Adrenal gland (tissue), 5 donors: ENCODE data around the gene CFAP251.

Source experiments
- POLR2A ChIP-seq, 2 donors: fragments of 450-650 bp; IDR thresholded peaks; one replicate each; pipeline ENCODE4 v1.6.1; 2017; ENCODE audit warnings: antibody characterized with exemption in 2 of 2, mild to moderate bottlenecking in 2 of 2, moderate library complexity in 1 of 2
- TF ChIP-seq, protein P1 (sequence below), 6 experiments: fragments of 450-650 bp in 4 of 6; fragments of 200-600 bp in 2 of 6; sonication (generic) in 1 of 6; IDR thresholded peaks; 1 replicate in 5 of 6; 2 replicates in 1 of 6; pipeline versions ENCODE4 v1.5.1 to v1.8.0; 2016 to 2021; ENCODE audit warnings: antibody characterized with exemption in 6 of 6, mild to moderate bottlenecking in 2 of 6, moderate library complexity in 1 of 6
- donor health status: DM: no; HTN: no; CAD: no.

DNA sequence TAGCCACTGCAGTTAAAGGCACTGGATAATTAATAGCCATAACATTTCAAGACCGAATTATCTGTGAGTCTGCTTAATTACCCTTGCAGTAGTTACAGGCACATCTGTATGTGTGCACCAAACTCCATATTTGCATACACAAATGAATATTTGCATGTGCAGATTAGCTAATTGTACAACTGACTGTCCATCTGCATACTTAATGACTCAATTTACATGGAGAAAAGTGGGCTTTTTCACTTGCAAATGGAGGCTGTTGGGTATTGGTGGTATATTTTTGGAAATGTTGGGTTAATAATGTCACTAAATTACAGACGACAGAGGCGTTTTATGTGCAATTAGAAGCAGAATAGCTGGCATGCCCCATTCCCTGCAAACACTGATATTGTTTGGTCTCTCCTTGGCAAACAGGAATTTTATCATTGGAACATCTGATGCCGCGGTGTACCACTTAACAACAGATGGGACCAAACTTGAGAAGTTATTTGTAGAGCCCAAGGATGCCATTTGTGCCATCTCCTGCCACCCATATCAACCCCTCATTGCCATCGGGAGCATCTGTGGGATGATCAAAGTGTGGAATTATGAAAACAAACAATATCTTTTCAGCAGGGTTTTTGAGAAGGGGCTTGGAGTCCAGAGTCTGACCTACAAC is 39.6 kb downstream of the CFAP251 start:
- TF ChIP-seq, protein P1, sequence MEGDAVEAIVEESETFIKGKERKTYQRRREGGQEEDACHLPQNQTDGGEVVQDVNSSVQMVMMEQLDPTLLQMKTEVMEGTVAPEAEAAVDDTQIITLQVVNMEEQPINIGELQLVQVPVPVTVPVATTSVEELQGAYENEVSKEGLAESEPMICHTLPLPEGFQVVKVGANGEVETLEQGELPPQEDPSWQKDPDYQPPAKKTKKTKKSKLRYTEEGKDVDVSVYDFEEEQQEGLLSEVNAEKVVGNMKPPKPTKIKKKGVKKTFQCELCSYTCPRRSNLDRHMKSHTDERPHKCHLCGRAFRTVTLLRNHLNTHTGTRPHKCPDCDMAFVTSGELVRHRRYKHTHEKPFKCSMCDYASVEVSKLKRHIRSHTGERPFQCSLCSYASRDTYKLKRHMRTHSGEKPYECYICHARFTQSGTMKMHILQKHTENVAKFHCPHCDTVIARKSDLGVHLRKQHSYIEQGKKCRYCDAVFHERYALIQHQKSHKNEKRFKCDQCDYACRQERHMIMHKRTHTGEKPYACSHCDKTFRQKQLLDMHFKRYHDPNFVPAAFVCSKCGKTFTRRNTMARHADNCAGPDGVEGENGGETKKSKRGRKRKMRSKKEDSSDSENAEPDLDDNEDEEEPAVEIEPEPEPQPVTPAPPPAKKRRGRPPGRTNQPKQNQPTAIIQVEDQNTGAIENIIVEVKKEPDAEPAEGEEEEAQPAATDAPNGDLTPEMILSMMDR (IDR thresholded peaks at IDR 0.05) = no peak
- TF ChIP-seq POLR2A (IDR thresholded peaks at IDR 0.05) = no peak
